Measurements from ENCODE around the gene IL1R2. TPM values are rescaled to one million over a fixed set of nuclear protein-coding genes. Genes with fewer than 3 reads are reported as not detected.

Gene IL1R2
- total and polyA plus RNA-seq, 9 of the 15 experiments (the other 6 are each of a cell fraction or from before 2014, with no cell fraction given) = 0.13 TPM; not detected in 8

GRCh38 chr2:102056079-102056581 lies 64.4 kb downstream of the IL1R2 start (continued):
- TF ChIP-seq E2F1 (CRISPR knock-in tag; IDR thresholded peaks at IDR 0.05) = no peak
- no peak for TF ChIP-seq TBP (optimal IDR thresholded peaks at IDR 0.05; ENCODE audit: low read depth, low read length)
- TF ChIP-seq ATF1 (CRISPR knock-in tag; IDR thresholded peaks at IDR 0.05) = no peak
- TF ChIP-seq ATF1 (tag; IDR thresholded peaks at IDR 0.05) = peak; percentile 44
- TF ChIP-seq CREB3 (tag; conservative IDR thresholded peaks at IDR 0.05; ENCODE audit: low read depth) = 0 out of 2 replicates have a peak, but pooled peaks have one; percentile 33
- TF ChIP-seq GMEB1 (CRISPR knock-in tag; IDR thresholded peaks at IDR 0.05) = no peak
- TF ChIP-seq KDM2B (CRISPR knock-in tag; IDR thresholded peaks at IDR 0.05) = no peak
- no peak for TF ChIP-seq SRSF3 (IDR thresholded peaks at IDR 0.05; ENCODE audit: insufficient read depth, low read length)
- TF ChIP-seq CEBPB (tag; IDR thresholded peaks at IDR 0.05) = peak; percentile 47
- TF ChIP-seq MBD2 (IDR thresholded peaks at IDR 0.05; ENCODE audit: borderline replicate concordance, low read depth) = no peak
- TF ChIP-seq POLR2AphosphoS2 (IDR thresholded peaks at IDR 0.05; ENCODE audit: low read length) = no peak
- no peak; the same call in 1 of the 2 replicates for TF ChIP-seq SMARCE1 (IDR thresholded peaks at IDR 0.05)
- TF ChIP-seq CBX3 (IDR thresholded peaks at IDR 0.05; ENCODE audit: borderline replicate concordance in 1 of 2, low read length in 2 of 2) = no peak
- TF ChIP-seq CCNT2 (IDR thresholded peaks at IDR 0.05; ENCODE audit: borderline replicate concordance, extremely low read depth, insufficient read length, low read depth, low read length) = no peak
- TF ChIP-seq HLTF (IDR thresholded peaks at IDR 0.05) = no peak
- TF ChIP-seq POLR2H (tag; IDR thresholded peaks at IDR 0.05; ENCODE audit: low read depth) = no peak
- no peak for TF ChIP-seq GTF2F1 (IDR thresholded peaks at IDR 0.05; ENCODE audit: low read depth, low read length)
- TF ChIP-seq CREBBP (IDR thresholded peaks at IDR 0.05; ENCODE audit: low read depth, low read length) = no peak
- TF ChIP-seq SMAD4 (CRISPR knock-in tag; conservative IDR thresholded peaks at IDR 0.05) = no peak
- no peak for TF ChIP-seq RERE (CRISPR knock-in tag; IDR thresholded peaks at IDR 0.05; ENCODE audit: borderline replicate concordance)
- TF ChIP-seq KLF10 (CRISPR knock-in tag; IDR thresholded peaks at IDR 0.05) = no peak

Measured in K562 (cell line).